Fibroblast of skin of right biceps (primary cell): ENCODE data around the gene NDE1.
"Not testable (repeated sequence)": the region's sequence is repeated elsewhere in the genome, so short reads cannot be mapped to it uniquely, and the experiment has no call there.

Source experiments
- DNase-seq: peaks from one replicate; pipeline ENCODE4 v3.0.0-alpha.2; 2013

Gene NDE1

GRCh38 chr16:15653227-15653626, 3.2 kb downstream of the NDE1 start:
- DNase-seq, result peak; percentile 87

GRCh38 chr16:15654591-15654990, 4.5 kb downstream of the NDE1 start:
- DNase-seq, result no peak

- DNase-seq, result not testable (repeated sequence)
Observed at GRCh38 chr16:15655561-15655960, 5.5 kb downstream of the NDE1 start.

GRCh38 chr16:15658149-15658548, 8.1 kb downstream of the NDE1 start:
- no peak for DNase-seq

GRCh38 chr16:15658556-15658955, 8.5 kb downstream of the NDE1 start:
- no peak for DNase-seq

- DNase-seq, result no peak
Observed at GRCh38 chr16:15660203-15660601, 10.2 kb downstream of the NDE1 start.

GRCh38 chr16:15665107-15665506, 15.1 kb downstream of the NDE1 start:
- no peak for DNase-seq

- no peak for DNase-seq
Observed at GRCh38 chr16:15667091-15667742, 17.2 kb downstream of the NDE1 start.

GRCh38 chr16:15671530-15672117, 21.6 kb downstream of the NDE1 start:
- DNase-seq, result no peak

- not testable (repeated sequence) for DNase-seq
Observed at GRCh38 chr16:15672127-15672513, 22.1 kb downstream of the NDE1 start.

- peak; percentile 94 for DNase-seq
Observed at GRCh38 chr16:15672514-15673167, 22.6 kb downstream of the NDE1 start.

- DNase-seq, result no peak
Observed at GRCh38 chr16:15674571-15674970, 24.5 kb downstream of the NDE1 start.

- DNase-seq, result no peak
Observed at GRCh38 chr16:15676506-15676905, 26.5 kb downstream of the NDE1 start.

- no peak for DNase-seq
Observed at GRCh38 chr16:15677447-15677846, 27.4 kb downstream of the NDE1 start.

- peak; percentile 71 for DNase-seq
Observed at GRCh38 chr16:15682105-15682570, 32.1 kb downstream of the NDE1 start.

- DNase-seq, result no peak
Observed at GRCh38 chr16:15686287-15686686, 36.2 kb downstream of the NDE1 start.

- peak; percentile 29 for DNase-seq
Observed at GRCh38 chr16:15689290-15689689, 39.2 kb downstream of the NDE1 start.

- DNase-seq, result peak; percentile 72
Observed at GRCh38 chr16:15690296-15690695, 40.3 kb downstream of the NDE1 start.

GRCh38 chr16:15691046-15691445, 41.0 kb downstream of the NDE1 start:
- no peak for DNase-seq

- not testable (repeated sequence) for DNase-seq
Observed at GRCh38 chr16:15692508-15692907, 42.5 kb downstream of the NDE1 start.

- peak; percentile 8 for DNase-seq
Observed at GRCh38 chr16:15694499-15694898, 44.5 kb downstream of the NDE1 start.

GRCh38 chr16:15699819-15700218, 49.8 kb downstream of the NDE1 start:
- DNase-seq, result no peak

GRCh38 chr16:15701367-15701766, 51.3 kb downstream of the NDE1 start:
- DNase-seq, result no peak
